Right lobe of liver (tissue), 6 donors: Measurements from ENCODE around the gene PEAK1. TPM values are rescaled to one million over a fixed set of nuclear protein-coding genes. Genes with fewer than 3 reads are reported as not detected.

ENCODE experiments used
- ATAC-seq, 4 donors: fragments of 200-7000 bp; cut with Tn5 transposase; one replicate each; pipeline ENCODE4 v1.9.1; 2020; ENCODE audit warnings: mild to moderate bottlenecking in 4 of 4, moderate library complexity in 4 of 4
- DNase-seq, 3 donors: peaks; one replicate each; pipeline ENCODE4 v3.0.0-alpha.2; 2020
- H3K27ac ChIP-seq, 3 donors: fragments of 200-600 bp; one replicate each; pipeline ENCODE4 v1.8.0; 2022
- H3K27me3 ChIP-seq, 2 donors: fragments of 200-600 bp; one replicate each; pipeline ENCODE4 v1.8.0; 2022
- H3K36me3 ChIP-seq, 4 donors: fragments of 200-600 bp; sonication (generic) in 1 of 4; one replicate each; pipeline versions ENCODE4 v1.5.1 to v1.8.0; 2017 to 2022; ENCODE audit warnings: control low read depth in 1 of 4
- H3K4me1 ChIP-seq, 4 donors: fragments of 200-600 bp; sonication (generic) in 1 of 4; one replicate each; pipeline versions ENCODE4 v1.5.1 to v1.8.0; 2017 to 2022; ENCODE audit warnings: control low read depth in 1 of 4
- H3K4me3 ChIP-seq, 3 donors: fragments of 200-600 bp; one replicate each; pipeline ENCODE4 v1.8.0; 2022
- H3K9me3 ChIP-seq, 4 donors: fragments of 200-600 bp; sonication (generic) in 1 of 4; one replicate each; pipeline versions ENCODE4 v1.5.1 to v1.8.0; 2017 to 2022; ENCODE audit warnings: control low read depth in 1 of 4
- POLR2A ChIP-seq: fragments of 450-650 bp; IDR thresholded peaks from one replicate; pipeline ENCODE4 v1.6.1; 2017; ENCODE audit warnings: antibody characterized with exemption, mild to moderate bottlenecking
- WGBS: methylation state at CpG from one replicate; pipeline ENCODE4 v1.1.6; 2018; ENCODE audit warnings: low coverage, low lambda C conversion rate; ENCODE audit not compliant: insufficient coverage; ENCODE audit errors: missing lambda C conversion rate; 5-methylcytosine and 5-hydroxymethylcytosine counted together
- intact Hi-C, 2 donors: fragments of 100-400 bp; cut with DNase I; formaldehyde crosslinking; loops; one replicate each; pipeline versions ENCODE4 v1.11.2 to v1.14.1; 2022
- total RNA-seq, 6 experiments: library from RNA; depleted of rRNA in 2 of 6; stranded (reverse); fragments of >200 nt in 2 of 6; fragmentation: NEBNext Ultra II Directional in 3 of 6; extraction: Animal tissue kit (Norgen Biotek cat#: 25700) in 3 of 6; gene quantifications; one replicate each; pipeline versions ENCODE4 v1.1.0 to v1.2.4, GENCODE V29; 2016 to 2023
- TF ChIP-seq, protein P1 (sequence below), 4 donors: fragments of 200-600 bp in 3 of 4; fragments of 450-650 bp in 1 of 4; IDR thresholded peaks; one replicate each; pipeline versions ENCODE4 v1.5.1 to v1.8.0; 2016 to 2022; ENCODE audit warnings: antibody characterized with exemption in 4 of 4, mild to moderate bottlenecking in 2 of 4
- donor health status: DM: no; HTN: yes; CAD: no.
- donor health status: DM: no; HTN: no; CAD: no.
- donor health status: DM: no; HTN: no; CAD: no.
- donor health status: DM: no; HTN: yes; CAD: no.
- donor health status: DM: no; HTN: yes; CAD: no.

The PEAK1 gene
- total RNA-seq, 6 experiments from 2014 or later: 5.9 to 18.4 (median 10.1) TPM

DNA sequence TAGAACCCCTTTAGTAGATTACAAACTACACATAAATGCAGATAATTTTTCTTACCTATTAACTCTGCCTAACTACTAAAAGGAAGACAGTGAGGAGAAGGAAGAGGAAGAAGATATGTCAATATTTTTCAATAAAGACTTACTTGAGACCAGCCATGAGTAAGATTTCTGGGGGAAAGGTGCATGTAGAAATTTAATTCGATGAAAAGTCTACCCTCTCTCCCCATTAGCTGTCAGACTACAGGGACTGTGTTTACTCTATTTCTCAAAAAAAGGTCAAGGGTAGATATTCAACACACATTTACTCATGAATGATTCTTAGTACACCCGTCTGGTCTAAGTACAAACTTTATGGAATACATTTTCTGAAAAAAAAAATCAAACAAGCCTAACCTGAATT is 355.8 kb downstream of the PEAK1 start:
- 36% methylated on average over 2 of the region's 2 CpGs for WGBS
- H3K36me3 ChIP-seq: no peaks in the 10 kb centered on the region
- no peak for TF ChIP-seq POLR2A
- TF ChIP-seq, protein P1, sequence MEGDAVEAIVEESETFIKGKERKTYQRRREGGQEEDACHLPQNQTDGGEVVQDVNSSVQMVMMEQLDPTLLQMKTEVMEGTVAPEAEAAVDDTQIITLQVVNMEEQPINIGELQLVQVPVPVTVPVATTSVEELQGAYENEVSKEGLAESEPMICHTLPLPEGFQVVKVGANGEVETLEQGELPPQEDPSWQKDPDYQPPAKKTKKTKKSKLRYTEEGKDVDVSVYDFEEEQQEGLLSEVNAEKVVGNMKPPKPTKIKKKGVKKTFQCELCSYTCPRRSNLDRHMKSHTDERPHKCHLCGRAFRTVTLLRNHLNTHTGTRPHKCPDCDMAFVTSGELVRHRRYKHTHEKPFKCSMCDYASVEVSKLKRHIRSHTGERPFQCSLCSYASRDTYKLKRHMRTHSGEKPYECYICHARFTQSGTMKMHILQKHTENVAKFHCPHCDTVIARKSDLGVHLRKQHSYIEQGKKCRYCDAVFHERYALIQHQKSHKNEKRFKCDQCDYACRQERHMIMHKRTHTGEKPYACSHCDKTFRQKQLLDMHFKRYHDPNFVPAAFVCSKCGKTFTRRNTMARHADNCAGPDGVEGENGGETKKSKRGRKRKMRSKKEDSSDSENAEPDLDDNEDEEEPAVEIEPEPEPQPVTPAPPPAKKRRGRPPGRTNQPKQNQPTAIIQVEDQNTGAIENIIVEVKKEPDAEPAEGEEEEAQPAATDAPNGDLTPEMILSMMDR (IDR thresholded peaks at IDR 0.05): no peak
- H3K27ac ChIP-seq: peak overlapping the region in 1 of 3 donors; percentile 42
- no peaks in the 10 kb centered on the region for H3K9me3 ChIP-seq
- no peak for DNase-seq
- peaks cover 0 to 81% (median 26%) of the 10 kb centered on the region in 4 donors for H3K4me1 ChIP-seq
- no peaks in the 10 kb centered on the region for H3K27me3 ChIP-seq
- intact Hi-C loops: no loop called here
- H3K4me3 ChIP-seq: no peak overlapping the region
- ATAC-seq: peak; percentile 34 to 55 (median 41)

DNA sequence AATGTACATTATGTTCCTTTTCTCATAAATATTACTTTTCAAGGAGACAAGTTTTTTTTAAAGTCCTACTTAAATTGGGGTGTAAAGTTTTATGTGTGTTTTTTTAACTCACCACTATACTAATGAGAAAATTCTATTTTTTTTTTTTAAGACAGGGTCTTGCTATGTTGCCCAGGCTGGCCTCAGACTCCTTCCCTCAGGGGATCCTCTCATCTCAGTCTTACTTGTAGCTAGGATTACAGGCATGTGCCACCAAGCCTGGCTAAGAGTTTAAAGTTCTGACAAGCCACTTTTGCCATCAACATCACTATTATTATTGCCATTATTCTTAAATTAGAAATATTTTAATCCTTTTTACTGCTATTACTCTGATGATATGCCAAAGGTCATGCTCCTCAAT is 356.7 kb downstream of the PEAK1 start:
- no peaks in the 10 kb centered on the region for H3K27me3 ChIP-seq
- TF ChIP-seq, protein P1 (IDR thresholded peaks at IDR 0.05): no peak
- TF ChIP-seq POLR2A: no peak
- ATAC-seq (no peak), DNase-seq (no peak)
- H3K27ac ChIP-seq: peak overlapping the region in 1 of 3 donors; percentile 42
- H3K4me3 ChIP-seq: no peak overlapping the region
- H3K4me1 ChIP-seq: peaks cover 0 to 85% (median 26%) of the 10 kb centered on the region in 4 donors
- H3K9me3 ChIP-seq: no peaks in the 10 kb centered on the region
- H3K36me3 ChIP-seq: no peaks in the 10 kb centered on the region
- intact Hi-C loops: no loop called here

DNA sequence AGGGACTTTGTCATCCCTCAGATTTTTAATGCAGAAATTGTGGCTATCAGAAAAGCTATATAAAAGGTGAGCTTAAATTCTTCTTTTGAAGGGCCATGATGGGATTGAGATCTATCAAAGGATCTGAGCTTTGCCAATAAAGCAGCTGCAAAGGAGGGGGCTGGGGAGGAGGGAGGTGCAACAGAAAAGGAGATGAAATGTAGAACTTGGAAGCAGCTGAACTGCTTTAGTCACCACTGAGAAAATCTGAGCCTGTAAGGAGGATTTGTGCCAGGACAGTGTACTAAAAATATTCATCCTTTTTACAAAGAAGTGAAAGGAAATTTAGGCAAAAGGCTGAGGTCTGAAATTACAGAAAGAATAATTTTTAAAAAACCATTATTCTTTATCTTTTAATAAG is 359.4 kb downstream of the PEAK1 start:
- Histone ChIP-seq H3K4me3 (no peak overlapping the region), H3K27me3 (no peaks in the 10 kb centered on the region), H3K27ac (peak overlapping the region in 2 of 3 donors; percentile 29 to 54), H3K9me3 (no peaks in the 10 kb centered on the region), H3K4me1 (peaks cover 0 to 84% (median 18%) of the 10 kb centered on the region in 4 donors), H3K36me3 (no peaks in the 10 kb centered on the region)
- intact Hi-C loops: no loop called here
- TF ChIP-seq, protein P1 (IDR thresholded peaks at IDR 0.05): no peak
- DNase-seq: no peak
- peak in 2 of 4 donors; percentile 14 to 16 for ATAC-seq

DNA sequence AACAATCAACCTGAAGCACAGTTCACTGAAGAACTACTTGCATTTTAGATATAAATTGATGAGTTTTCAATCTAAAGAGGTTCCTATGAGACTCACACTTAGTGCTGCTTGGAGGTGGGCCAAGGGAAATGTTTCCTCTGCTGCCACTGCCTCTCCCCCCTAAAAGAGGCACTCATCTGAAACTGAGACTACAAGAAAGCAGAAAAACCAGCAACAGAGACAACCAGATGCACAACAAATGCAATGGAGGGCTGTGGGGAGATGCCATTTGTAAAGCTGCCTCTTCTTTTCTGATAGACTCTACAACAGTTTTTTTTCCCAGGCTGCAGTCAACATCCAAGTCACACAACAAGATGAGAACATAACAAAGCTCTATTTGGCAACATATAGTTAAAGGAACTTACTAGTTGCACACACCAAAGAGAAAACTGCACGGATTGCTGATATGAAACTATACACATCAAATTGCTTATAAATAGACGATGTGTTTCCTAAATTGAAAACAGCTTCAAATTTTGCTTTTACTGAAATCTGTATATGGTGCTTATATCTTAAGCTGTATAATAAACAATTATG is 360.0 kb downstream of the PEAK1 start:
- Histone ChIP-seq H3K4me1 (peaks cover 0 to 80% (median 18%) of the 10 kb centered on the region in 4 donors), H3K9me3 (no peaks in the 10 kb centered on the region), H3K36me3 (no peaks in the 10 kb centered on the region), H3K4me3 (no peak overlapping the region), H3K27ac (no peak overlapping the region), H3K27me3 (no peaks in the 10 kb centered on the region)
- TF ChIP-seq POLR2A: no peak
- TF ChIP-seq, protein P1 (IDR thresholded peaks at IDR 0.05): no peak
- DNase-seq: no peak
- 43% methylated on average over 2 of the region's 2 CpGs for WGBS
- peak in 1 of 4 donors; percentile 15 for ATAC-seq
- intact Hi-C loops: no loop called here

DNA sequence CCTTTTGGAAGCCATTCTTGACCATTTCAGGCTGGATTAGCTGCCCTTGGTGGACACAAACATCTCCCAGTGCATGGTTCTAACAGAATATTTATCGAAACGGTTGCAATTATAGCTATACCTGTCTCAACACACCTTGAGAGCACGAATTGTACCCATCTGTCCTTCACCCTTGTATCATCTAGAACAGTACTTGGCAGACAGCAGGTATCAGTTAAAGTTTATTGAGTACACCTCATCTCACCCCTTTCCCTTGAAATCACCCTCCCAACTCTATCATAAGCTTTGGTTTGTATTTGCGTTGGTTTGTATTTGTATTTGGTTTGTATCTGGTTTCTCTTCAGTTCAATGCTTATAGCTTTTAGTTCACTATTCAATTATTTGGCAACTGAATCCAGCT is 361.4 kb downstream of the PEAK1 start:
- intact Hi-C loops: no loop called here
- ATAC-seq (peak; percentile 44 to 77 (median 62)), DNase-seq (no peak)
- no peaks in the 10 kb centered on the region for H3K36me3 ChIP-seq
- H3K27me3 ChIP-seq: no peaks in the 10 kb centered on the region
- H3K27ac ChIP-seq: peak overlapping the region in 1 of 3 donors; percentile 13
- WGBS: 14% methylated on average over 4 of the region's 4 CpGs
- H3K4me3 ChIP-seq: no peak overlapping the region
- no peaks in the 10 kb centered on the region for H3K9me3 ChIP-seq
- H3K4me1 ChIP-seq: peaks cover 0 to 66% (median 11%) of the 10 kb centered on the region in 4 donors
- TF ChIP-seq, protein P1 (IDR thresholded peaks at IDR 0.05): no peak
- TF ChIP-seq POLR2A: no peak
